K562 (cell line): Measurements from ENCODE around the gene KNTC1. TPM values are rescaled to one million over a fixed set of nuclear protein-coding genes. Genes with fewer than 3 reads are reported as not detected.
A peak's percentile ranks its signal among the peaks of the same experiment; 100 is the strongest.

Experiments
- CSDE1 ChIP-seq, 2 experiments: fragments of 450-650 bp; IDR thresholded peaks; 2 replicates each; pipeline ENCODE4 v1.6.1; 2016; ENCODE audit warnings: mild to moderate bottlenecking in 1 of 2
- ETV5 ChIP-seq: sonication (generic); formaldehyde crosslinking; IDR thresholded peaks from 2 replicates; pipeline ENCODE4 v1.4.0; 2020; ENCODE audit warnings: low read depth, mild to moderate bottlenecking, missing genetic modification reagents
- FOXK2 ChIP-seq, 2 experiments: fragments of 450-650 bp; IDR thresholded peaks in 1 of 2; conservative IDR thresholded peaks in 1 of 2; 2 replicates each; pipeline ENCODE4 v1.6.1; 2016; ENCODE audit warnings: low read depth in 2 of 2, mild to moderate bottlenecking in 1 of 2
- FOXP1 ChIP-seq: sonication (generic); formaldehyde crosslinking; IDR thresholded peaks from 2 replicates; pipeline ENCODE4 v1.8.0; 2022; ENCODE audit warnings: mild to moderate bottlenecking, missing genetic modification reagents
- GTF2A2 ChIP-seq: IDR thresholded peaks from 2 replicates; pipeline ENCODE4 v1.6.1; 2016; ENCODE audit warnings: mild to moderate bottlenecking, missing genetic modification characterization, missing compliant biosample characterization
- MEF2D ChIP-seq: conservative IDR thresholded peaks from 2 replicates; pipeline ENCODE4 v1.6.1; 2016; ENCODE audit warnings: low read depth, missing genetic modification characterization, missing compliant biosample characterization
- MXI1 ChIP-seq: IDR thresholded peaks from 2 replicates; pipeline ENCODE4 v1.6.1; 2011; ENCODE audit warnings: low read depth, mild to moderate bottlenecking, improper control_type of control experiment, low read length
- NBN ChIP-seq: fragments of 450-650 bp; IDR thresholded peaks from 2 replicates; pipeline ENCODE4 v1.6.1; 2016; ENCODE audit warnings: low read depth, mild to moderate bottlenecking
- RB1 ChIP-seq: fragments of 450-650 bp; IDR thresholded peaks from 2 replicates; pipeline ENCODE4 v1.6.1; 2017; ENCODE audit warnings: low read depth, mild to moderate bottlenecking
- RBM15 ChIP-seq: fragments of 200-400 bp; formaldehyde crosslinking; IDR thresholded peaks from 2 replicates; pipeline ENCODE4 v1.6.1; 2018; ENCODE audit warnings: mild to moderate bottlenecking, low read length, moderate library complexity; ENCODE audit not compliant: insufficient read depth
- SMARCB1 ChIP-seq: IDR thresholded peaks from 2 replicates; pipeline ENCODE4 v1.6.1; 2011; ENCODE audit warnings: improper control_type of control experiment, low read depth; ENCODE audit not compliant: insufficient read length
- SP1 ChIP-seq: sonication (generic); formaldehyde crosslinking; IDR thresholded peaks from 2 replicates; pipeline ENCODE4 v1.8.1; 2022; ENCODE audit warnings: mild to moderate bottlenecking, missing genetic modification reagents
- SUPT5H ChIP-seq: fragments of 450-650 bp; IDR thresholded peaks from 2 replicates; pipeline ENCODE4 v1.6.1; 2016
- ZNF146 ChIP-seq: IDR thresholded peaks from one replicate; pipeline ENCODE4 v1.6.1; 2018; ENCODE audit warnings: missing compliant biosample characterization; ENCODE audit not compliant: unreplicated experiment
- polyA plus RNA-seq, 8 experiments: library from polyadenylated mRNA; depleted of rRNA in 4 of 8; stranded (reverse) in 5 of 8; unstranded in 3 of 8; fragments of >200 nt; fragmentation: Nextera tagmentation in 2 of 8; fragmentation: Illumina TruSeq in 1 of 8; extraction: Ambion mirVana in 2 of 8; extraction: Trizol in 1 of 8; gene quantifications; 2 replicates each; pipeline versions ENCODE4 v1.2.1 to v1.2.3, GENCODE V29; 2011 to 2014; ENCODE audit warnings: inconsistent platforms in 1 of 8, missing spikeins in 1 of 8
- total RNA-seq, 7 experiments: library from RNA; depleted of rRNA in 6 of 7; stranded (reverse); fragments of >200 nt in 6 of 7; fragmentation: Illumina TruSeq in 2 of 7; extraction: Trizol in 2 of 7; gene quantifications; 2 replicates each; pipeline versions ENCODE4 v1.2.1 to v1.2.3, GENCODE V29; 2011 to 2021; ENCODE audit warnings: low replicate concordance in 1 of 7
- TF ChIP-seq, protein P1 (sequence below), 2 experiments: fragments of 200-800 bp in 1 of 2; sonication (Bioruptor generic) in 1 of 2; sonication (generic) in 1 of 2; formaldehyde crosslinking in 1 of 2; IDR thresholded peaks in 1 of 2; conservative IDR thresholded peaks in 1 of 2; 2 replicates each; pipeline versions ENCODE4 v1.5.0 to v1.6.1; 2016 to 2020; ENCODE audit warnings: missing compliant biosample characterization in 1 of 2, missing genetic modification characterization in 1 of 2, missing genetic modification reagents in 1 of 2
- TF ChIP-seq, protein P2 (sequence below), 2 experiments: fragments of 450-650 bp; IDR thresholded peaks; 2 replicates each; pipeline ENCODE4 v1.6.1; 2018; ENCODE audit warnings: mild to moderate bottlenecking in 2 of 2, low read depth in 1 of 2; ENCODE audit not compliant: partially characterized antibody in 2 of 2
- TF ChIP-seq, protein P3 (sequence below): fragments of 250-450 bp; sonication (Bioruptor Pico); IDR thresholded peaks from 2 replicates; pipeline ENCODE4 v1.9.0; 2021; ENCODE audit warnings: mild to moderate bottlenecking
- TF ChIP-seq, protein P4 (sequence below): sonication (generic); formaldehyde crosslinking; IDR thresholded peaks from 2 replicates; pipeline ENCODE4 v1.8.0; 2022; ENCODE audit warnings: mild to moderate bottlenecking, low read depth, missing genetic modification reagents

KNTC1 gene
- total and polyA plus RNA-seq, 9 of the 15 experiments (the other 6 are each of a cell fraction or from before 2014, with no cell fraction given), result 38.9 to 135 (median 99.6) TPM

DNA sequence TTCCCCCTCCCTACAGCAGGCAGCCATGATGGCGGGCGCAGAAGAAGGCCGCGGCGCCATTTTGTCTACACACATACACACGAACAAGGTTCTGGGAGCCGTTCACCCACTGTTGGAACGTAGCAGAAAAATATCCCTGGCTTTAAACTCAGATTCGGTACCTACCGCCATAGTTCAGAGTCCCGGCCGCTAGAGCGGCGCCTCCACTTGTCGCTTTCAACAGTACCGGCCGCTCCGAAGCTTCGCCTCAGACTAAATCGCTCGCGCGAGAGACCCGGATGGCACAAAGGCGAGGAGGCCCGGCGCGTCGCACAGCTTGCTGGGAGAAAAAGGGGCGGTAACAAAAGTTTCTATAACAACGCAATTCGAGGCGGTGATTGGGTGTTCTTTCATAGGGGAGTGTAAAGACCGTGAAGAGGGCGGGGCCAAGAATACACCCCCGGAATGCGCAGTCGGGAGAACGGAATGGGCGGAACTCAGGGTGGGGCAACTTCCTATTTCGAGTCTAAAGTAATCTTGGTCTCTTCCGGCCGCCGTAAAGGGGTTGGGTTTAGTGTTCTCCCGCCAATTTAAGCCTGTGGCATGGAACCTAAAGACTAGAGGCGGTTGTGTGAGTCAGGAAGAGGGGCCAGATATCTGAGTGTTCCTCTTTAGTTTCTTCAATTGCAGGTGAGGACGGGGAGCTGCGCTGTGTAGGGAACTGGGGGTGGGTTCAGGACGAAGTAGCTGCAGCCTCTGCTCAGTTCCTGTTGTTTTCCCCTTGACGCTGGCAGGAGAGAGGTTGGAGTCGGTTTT lies at the start of gene KNTC1, which contains the start of gene RSRC2 (continued):
- TF ChIP-seq, protein P1, sequence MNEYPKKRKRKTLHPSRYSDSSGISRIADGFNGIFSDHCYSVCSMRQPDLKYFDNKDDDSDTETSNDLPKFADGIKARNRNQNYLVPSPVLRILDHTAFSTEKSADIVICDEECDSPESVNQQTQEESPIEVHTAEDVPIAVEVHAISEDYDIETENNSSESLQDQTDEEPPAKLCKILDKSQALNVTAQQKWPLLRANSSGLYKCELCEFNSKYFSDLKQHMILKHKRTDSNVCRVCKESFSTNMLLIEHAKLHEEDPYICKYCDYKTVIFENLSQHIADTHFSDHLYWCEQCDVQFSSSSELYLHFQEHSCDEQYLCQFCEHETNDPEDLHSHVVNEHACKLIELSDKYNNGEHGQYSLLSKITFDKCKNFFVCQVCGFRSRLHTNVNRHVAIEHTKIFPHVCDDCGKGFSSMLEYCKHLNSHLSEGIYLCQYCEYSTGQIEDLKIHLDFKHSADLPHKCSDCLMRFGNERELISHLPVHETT (CRISPR knock-in tag; conservative IDR thresholded peaks at IDR 0.05 in 1 of 2, IDR thresholded peaks at IDR 0.05 in 1 of 2), result peak in 1 of 2 experiments; percentile 84; a peak in 2 of 4 replicates
- TF ChIP-seq SMARCB1 (no peak), GTF2A2 (tag) (peak; percentile 64; the same call in 1 of the 2 replicates), MEF2D (tag) (peak; percentile 77), SUPT5H (peak; percentile 98), FOXP1 (CRISPR knock-in tag) (peak; percentile 68; the same call in 1 of the 2 replicates), RB1 (peak; percentile 100), NBN (peak; percentile 67; the same call in 1 of the 2 replicates), ETV5 (CRISPR knock-in tag) (peak; percentile 60), MXI1 (peak; percentile 72), ZNF146 (CRISPR knock-in tag) (no peak), CSDE1 (IDR thresholded peaks at IDR 0.05) (peak; percentile 39 to 92; a peak in 2 of 4 replicates), SP1 (CRISPR knock-in tag) (peak; percentile 96), RBM15 (no peak), FOXK2 (conservative IDR thresholded peaks at IDR 0.05 in 1 of 2, IDR thresholded peaks at IDR 0.05 in 1 of 2; ENCODE audit: low read depth in 2 of 2) (peak; percentile 51 to 64)
- TF ChIP-seq, protein P2, sequence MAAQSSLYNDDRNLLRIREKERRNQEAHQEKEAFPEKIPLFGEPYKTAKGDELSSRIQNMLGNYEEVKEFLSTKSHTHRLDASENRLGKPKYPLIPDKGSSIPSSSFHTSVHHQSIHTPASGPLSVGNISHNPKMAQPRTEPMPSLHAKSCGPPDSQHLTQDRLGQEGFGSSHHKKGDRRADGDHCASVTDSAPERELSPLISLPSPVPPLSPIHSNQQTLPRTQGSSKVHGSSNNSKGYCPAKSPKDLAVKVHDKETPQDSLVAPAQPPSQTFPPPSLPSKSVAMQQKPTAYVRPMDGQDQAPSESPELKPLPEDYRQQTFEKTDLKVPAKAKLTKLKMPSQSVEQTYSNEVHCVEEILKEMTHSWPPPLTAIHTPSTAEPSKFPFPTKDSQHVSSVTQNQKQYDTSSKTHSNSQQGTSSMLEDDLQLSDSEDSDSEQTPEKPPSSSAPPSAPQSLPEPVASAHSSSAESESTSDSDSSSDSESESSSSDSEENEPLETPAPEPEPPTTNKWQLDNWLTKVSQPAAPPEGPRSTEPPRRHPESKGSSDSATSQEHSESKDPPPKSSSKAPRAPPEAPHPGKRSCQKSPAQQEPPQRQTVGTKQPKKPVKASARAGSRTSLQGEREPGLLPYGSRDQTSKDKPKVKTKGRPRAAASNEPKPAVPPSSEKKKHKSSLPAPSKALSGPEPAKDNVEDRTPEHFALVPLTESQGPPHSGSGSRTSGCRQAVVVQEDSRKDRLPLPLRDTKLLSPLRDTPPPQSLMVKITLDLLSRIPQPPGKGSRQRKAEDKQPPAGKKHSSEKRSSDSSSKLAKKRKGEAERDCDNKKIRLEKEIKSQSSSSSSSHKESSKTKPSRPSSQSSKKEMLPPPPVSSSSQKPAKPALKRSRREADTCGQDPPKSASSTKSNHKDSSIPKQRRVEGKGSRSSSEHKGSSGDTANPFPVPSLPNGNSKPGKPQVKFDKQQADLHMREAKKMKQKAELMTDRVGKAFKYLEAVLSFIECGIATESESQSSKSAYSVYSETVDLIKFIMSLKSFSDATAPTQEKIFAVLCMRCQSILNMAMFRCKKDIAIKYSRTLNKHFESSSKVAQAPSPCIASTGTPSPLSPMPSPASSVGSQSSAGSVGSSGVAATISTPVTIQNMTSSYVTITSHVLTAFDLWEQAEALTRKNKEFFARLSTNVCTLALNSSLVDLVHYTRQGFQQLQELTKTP (IDR thresholded peaks at IDR 0.05; ENCODE audit: low read depth in 1 of 2, partially characterized antibody in 2 of 2), result peak in 1 of 2 experiments; percentile 52
- TF ChIP-seq, protein P3, sequence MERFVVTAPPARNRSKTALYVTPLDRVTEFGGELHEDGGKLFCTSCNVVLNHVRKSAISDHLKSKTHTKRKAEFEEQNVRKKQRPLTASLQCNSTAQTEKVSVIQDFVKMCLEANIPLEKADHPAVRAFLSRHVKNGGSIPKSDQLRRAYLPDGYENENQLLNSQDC (CRISPR knock-in tag), result peak; percentile 89; the same call in 1 of the 2 replicates
- TF ChIP-seq, protein P4, sequence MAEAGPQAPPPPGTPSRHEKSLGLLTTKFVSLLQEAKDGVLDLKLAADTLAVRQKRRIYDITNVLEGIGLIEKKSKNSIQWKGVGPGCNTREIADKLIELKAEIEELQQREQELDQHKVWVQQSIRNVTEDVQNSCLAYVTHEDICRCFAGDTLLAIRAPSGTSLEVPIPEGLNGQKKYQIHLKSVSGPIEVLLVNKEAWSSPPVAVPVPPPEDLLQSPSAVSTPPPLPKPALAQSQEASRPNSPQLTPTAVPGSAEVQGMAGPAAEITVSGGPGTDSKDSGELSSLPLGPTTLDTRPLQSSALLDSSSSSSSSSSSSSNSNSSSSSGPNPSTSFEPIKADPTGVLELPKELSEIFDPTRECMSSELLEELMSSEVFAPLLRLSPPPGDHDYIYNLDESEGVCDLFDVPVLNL (CRISPR knock-in tag), result 0 out of 2 replicates have a peak, but pooled peaks have one; percentile 42
